Retinal pigment epithelial cell (primary cell): ENCODE measurements around the gene CCDC192.
"Not testable (repeated sequence)": the region's sequence is repeated elsewhere in the genome, so short reads cannot be mapped to it uniquely, and the experiment has no call there.

Source experiments
- DNase-seq: peaks from one replicate; pipeline ENCODE4 v3.0.0-alpha.2; 2010; ENCODE audit warnings: low read depth
- H3K4me3 ChIP-seq: 2 replicates; pipeline ENCODE4 v1.5.1; 2011; ENCODE audit warnings: mild to moderate bottlenecking, low read length, control low read depth, moderate library complexity
- CTCF ChIP-seq: conservative IDR thresholded peaks from 2 replicates; pipeline ENCODE4 v1.5.1; 2011; ENCODE audit warnings: low read depth, low read length, control low read depth, inconsistent platforms

The CCDC192 gene

GRCh38 chr5:127846884-127847283, 143.7 kb downstream of the CCDC192 start:
- TF ChIP-seq CTCF, result no peak
- no peak overlapping the region for H3K4me3 ChIP-seq

GRCh38 chr5:127847641-127848040, 144.4 kb downstream of the CCDC192 start:
- not testable (repeated sequence) for DNase-seq

More at GRCh38 chr5:127846884-127847283, 143.7 kb downstream of the CCDC192 start:
- no peak for DNase-seq

GRCh38 chr5:127848098-127848497, 144.9 kb downstream of the CCDC192 start:
- no peak for TF ChIP-seq CTCF
- no peak overlapping the region for H3K4me3 ChIP-seq
- DNase-seq, result no peak

More at GRCh38 chr5:127847641-127848040, 144.4 kb downstream of the CCDC192 start:
- H3K4me3 ChIP-seq, result not testable (repeated sequence)

- TF ChIP-seq CTCF, result no peak
- DNase-seq, result no peak
- no peak overlapping the region for H3K4me3 ChIP-seq
Observed at GRCh38 chr5:127849408-127849807, 146.2 kb downstream of the CCDC192 start.

GRCh38 chr5:127849891-127850290, 146.7 kb downstream of the CCDC192 start:
- no peak overlapping the region for H3K4me3 ChIP-seq
- no peak for TF ChIP-seq CTCF
- DNase-seq, result no peak

GRCh38 chr5:127851964-127852363, 148.8 kb downstream of the CCDC192 start:
- TF ChIP-seq CTCF, result no peak
- H3K4me3 ChIP-seq, result no peak overlapping the region
- no peak for DNase-seq

GRCh38 chr5:127854520-127854919, 151.3 kb downstream of the CCDC192 start:
- DNase-seq, result no peak
- H3K4me3 ChIP-seq, result no peak overlapping the region
- TF ChIP-seq CTCF, result no peak

GRCh38 chr5:127856292-127856691, 153.1 kb downstream of the CCDC192 start:
- H3K4me3 ChIP-seq, result no peak overlapping the region
- DNase-seq, result no peak

More at GRCh38 chr5:127856292-127856691, 153.1 kb downstream of the CCDC192 start:
- no peak for TF ChIP-seq CTCF
